Peyer's patch (tissue), 4 donors: ENCODE results near the gene ZNF783. TPM values are rescaled to one million over a fixed set of nuclear protein-coding genes. Genes with fewer than 3 reads are reported as not detected.
"Not testable (repeated sequence)": the region's sequence is repeated elsewhere in the genome, so short reads cannot be mapped to it uniquely, and the experiment has no call there.

ENCODE experiments used
- DNase-seq, 3 donors: peaks; one replicate each; pipeline ENCODE4 v3.0.0-alpha.2; 2017 to 2019
- H3K27ac ChIP-seq, 4 donors: fragments of 200-600 bp; sonication (generic); one replicate each; pipeline ENCODE4 v1.5.1; 2016 to 2019
- H3K27me3 ChIP-seq, 2 donors: fragments of 200-600 bp; sonication (generic); one replicate each; pipeline ENCODE4 v1.5.1; 2019
- H3K36me3 ChIP-seq, 3 donors: fragments of 200-600 bp; sonication (generic); one replicate each; pipeline ENCODE4 v1.5.1; 2016 to 2019
- H3K4me1 ChIP-seq, 4 donors: fragments of 200-600 bp; sonication (generic); one replicate each; pipeline ENCODE4 v1.5.1; 2016 to 2019
- H3K4me3 ChIP-seq, 4 donors: fragments of 200-600 bp; sonication (generic); 1 replicate in 3 of 4; 2 replicates in 1 of 4; pipeline ENCODE4 v1.5.1; 2016 to 2019; ENCODE audit warnings: mild to moderate bottlenecking in 1 of 4
- H3K9me3 ChIP-seq, 4 donors: fragments of 200-600 bp; sonication (generic); one replicate each; pipeline ENCODE4 v1.5.1; 2016 to 2019; ENCODE audit warnings: mild to moderate bottlenecking in 1 of 4
- POLR2A ChIP-seq, 2 donors: fragments of 450-650 bp; IDR thresholded peaks; one replicate each; pipeline ENCODE4 v1.5.1; 2017; ENCODE audit warnings: antibody characterized with exemption in 2 of 2, mild to moderate bottlenecking in 2 of 2, moderate library complexity in 2 of 2
- total RNA-seq, 4 donors: library from RNA; depleted of rRNA; stranded (reverse); fragments of >200 nt; gene quantifications; one replicate each; pipeline ENCODE4 v1.1.0, GENCODE V29; 2016
- TF ChIP-seq, protein P1 (sequence below), 6 experiments: fragments of 450-650 bp in 4 of 6; fragments of 200-600 bp in 2 of 6; sonication (generic) in 1 of 6; IDR thresholded peaks; one replicate each; pipeline ENCODE4 v1.5.1; 2017 to 2019; ENCODE audit warnings: antibody characterized with exemption in 6 of 6, mild to moderate bottlenecking in 3 of 6, moderate library complexity in 1 of 6

The ZNF783 gene
- total RNA-seq, 4 donors from 2014 or later: 10.7 to 86.6 (median 24.9) TPM

DNA sequence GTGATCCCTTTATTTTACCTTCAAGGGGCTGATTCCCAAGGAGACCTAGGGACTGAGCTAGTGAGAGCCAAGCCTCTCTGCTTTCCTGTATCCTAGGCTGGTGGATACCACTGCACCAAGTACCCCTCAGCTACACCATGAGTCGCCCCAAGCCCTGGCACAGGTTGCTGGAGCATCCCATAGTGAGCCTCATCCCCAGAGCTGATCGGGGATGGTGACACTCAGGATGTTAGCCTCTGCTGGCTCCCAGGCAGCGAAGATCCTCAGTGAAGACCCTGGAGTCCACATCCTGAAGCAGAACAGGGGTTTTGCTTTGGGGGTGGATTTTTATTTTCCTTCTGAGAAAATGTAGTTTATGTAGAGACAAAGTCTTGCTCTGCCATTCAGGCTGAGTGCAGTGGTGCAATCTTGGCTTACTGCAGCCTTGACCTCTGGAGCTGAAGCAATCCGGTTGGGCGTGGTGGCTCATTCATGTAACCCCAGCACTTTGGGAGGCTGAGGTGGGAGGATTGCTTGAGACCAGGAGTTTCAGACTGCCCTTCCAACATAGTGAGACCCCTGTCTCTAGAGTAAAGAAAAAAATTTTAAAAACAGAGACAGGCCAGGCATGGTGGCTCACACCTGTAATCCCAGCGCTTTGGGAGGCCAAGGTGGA lies 35.0 kb upstream of the ZNF783 start:
- peaks cover 0 to 5% (median 0%) of the 10 kb centered on the region in 4 donors for H3K4me1 ChIP-seq
- H3K27ac ChIP-seq: no peak overlapping the region
- DNase-seq: peak in 1 of 3 donors; percentile 52

DNA sequence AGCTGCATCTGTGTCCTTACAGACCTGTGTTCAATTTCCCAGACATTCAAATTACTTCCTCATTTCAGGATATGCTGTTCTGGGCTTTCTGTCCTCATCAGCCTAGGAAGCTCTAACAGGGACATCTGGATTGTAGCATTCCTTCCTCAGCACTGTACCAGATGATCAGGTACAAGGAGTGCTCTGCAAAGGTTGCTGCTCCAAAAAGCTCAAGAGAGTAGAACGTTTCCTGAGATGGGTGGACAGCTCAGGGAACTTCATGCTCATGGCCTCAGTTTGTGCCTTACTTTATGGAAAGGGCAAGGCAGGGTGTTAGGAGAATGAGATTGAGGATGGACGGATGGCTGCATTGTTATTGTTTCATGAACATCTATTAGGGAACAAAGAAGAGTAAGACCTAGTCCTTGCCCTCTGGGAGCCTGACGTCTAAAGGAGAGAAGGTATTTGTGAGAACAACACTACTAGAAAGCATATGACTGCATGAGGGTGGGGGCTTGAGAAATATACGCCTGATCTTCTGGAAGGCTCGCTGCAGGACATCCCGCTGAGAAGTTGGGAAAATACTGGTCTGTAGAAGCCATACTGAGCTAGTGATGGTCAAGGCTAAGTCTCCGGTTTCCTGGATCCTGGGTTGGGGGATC lies 33.0 kb upstream of the ZNF783 start:
- peaks cover 0 to 5% (median 0%) of the 10 kb centered on the region in 4 donors for H3K4me1 ChIP-seq
- TF ChIP-seq, protein P1, sequence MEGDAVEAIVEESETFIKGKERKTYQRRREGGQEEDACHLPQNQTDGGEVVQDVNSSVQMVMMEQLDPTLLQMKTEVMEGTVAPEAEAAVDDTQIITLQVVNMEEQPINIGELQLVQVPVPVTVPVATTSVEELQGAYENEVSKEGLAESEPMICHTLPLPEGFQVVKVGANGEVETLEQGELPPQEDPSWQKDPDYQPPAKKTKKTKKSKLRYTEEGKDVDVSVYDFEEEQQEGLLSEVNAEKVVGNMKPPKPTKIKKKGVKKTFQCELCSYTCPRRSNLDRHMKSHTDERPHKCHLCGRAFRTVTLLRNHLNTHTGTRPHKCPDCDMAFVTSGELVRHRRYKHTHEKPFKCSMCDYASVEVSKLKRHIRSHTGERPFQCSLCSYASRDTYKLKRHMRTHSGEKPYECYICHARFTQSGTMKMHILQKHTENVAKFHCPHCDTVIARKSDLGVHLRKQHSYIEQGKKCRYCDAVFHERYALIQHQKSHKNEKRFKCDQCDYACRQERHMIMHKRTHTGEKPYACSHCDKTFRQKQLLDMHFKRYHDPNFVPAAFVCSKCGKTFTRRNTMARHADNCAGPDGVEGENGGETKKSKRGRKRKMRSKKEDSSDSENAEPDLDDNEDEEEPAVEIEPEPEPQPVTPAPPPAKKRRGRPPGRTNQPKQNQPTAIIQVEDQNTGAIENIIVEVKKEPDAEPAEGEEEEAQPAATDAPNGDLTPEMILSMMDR (IDR thresholded peaks at IDR 0.05): no peak
- no peak for TF ChIP-seq POLR2A (IDR thresholded peaks at IDR 0.05)
- no peak overlapping the region for H3K27ac ChIP-seq
- no peaks in the 10 kb centered on the region for H3K27me3 ChIP-seq
- no peak overlapping the region for H3K4me3 ChIP-seq
- no peaks in the 10 kb centered on the region for H3K9me3 ChIP-seq
- peaks cover 0 to 21% (median 0%) of the 10 kb centered on the region in 3 donors for H3K36me3 ChIP-seq
- DNase-seq: no peak

More for the DNA sequence above, 35.0 kb upstream of the ZNF783 start:
- TF ChIP-seq, protein P1 (IDR thresholded peaks at IDR 0.05): no peak
- no peak for TF ChIP-seq POLR2A (IDR thresholded peaks at IDR 0.05)
- no peak overlapping the region for H3K4me3 ChIP-seq
- no peaks in the 10 kb centered on the region for H3K9me3 ChIP-seq
- H3K27me3 ChIP-seq: no peaks in the 10 kb centered on the region
- H3K36me3 ChIP-seq: peaks cover 0 to 38% (median 0%) of the 10 kb centered on the region in 3 donors

DNA sequence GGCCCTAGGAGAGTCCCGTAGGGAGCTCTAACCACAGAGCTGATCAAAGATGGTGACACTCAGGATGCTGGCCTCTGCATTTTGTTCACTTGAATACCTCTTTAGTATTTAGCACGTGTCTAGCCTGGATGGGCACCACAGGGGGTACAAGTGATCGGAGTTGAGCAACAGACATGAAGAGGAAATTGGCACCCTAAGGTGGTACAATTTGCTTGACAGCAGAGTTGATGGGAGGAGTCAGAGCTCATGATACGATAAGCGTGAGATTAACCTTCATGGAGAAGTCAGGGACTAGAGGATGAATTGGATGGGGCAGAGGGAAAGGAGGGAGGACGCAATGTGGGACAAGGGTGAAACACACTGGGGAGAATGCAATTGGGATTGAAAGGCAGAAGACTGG lies 32.5 kb upstream of the ZNF783 start:
- Histone ChIP-seq H3K4me3 (no peak overlapping the region), H3K27me3 (no peaks in the 10 kb centered on the region), H3K27ac (no peak overlapping the region), H3K4me1 (peaks cover 0 to 5% (median 0%) of the 10 kb centered on the region in 4 donors), H3K9me3 (no peaks in the 10 kb centered on the region), H3K36me3 (peaks cover 0 to 15% (median 0%) of the 10 kb centered on the region in 3 donors)
- no peak for DNase-seq
- TF ChIP-seq, protein P1 (IDR thresholded peaks at IDR 0.05): no peak
- no peak for TF ChIP-seq POLR2A (IDR thresholded peaks at IDR 0.05)

DNA sequence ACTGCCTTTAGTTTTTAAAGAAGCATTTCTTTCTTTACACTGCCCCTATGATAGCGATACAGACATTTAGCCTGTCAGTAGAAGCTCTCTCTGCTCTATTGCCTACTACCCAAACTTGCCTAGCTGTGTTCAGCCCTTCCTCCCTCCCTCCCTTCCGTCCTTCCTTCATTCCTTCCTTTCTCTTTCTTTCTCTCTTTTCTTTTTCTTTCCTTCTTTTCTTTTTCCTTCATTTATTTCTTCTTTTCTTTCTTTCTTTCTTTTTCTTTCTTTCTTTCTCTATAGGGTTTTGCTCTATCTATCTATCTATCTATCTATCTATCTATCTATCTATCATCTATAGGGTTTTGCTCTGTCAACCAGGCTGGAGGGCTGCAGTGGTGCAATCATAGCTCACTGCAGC lies 29.6 kb upstream of the ZNF783 start:
- TF ChIP-seq, protein P1 (IDR thresholded peaks at IDR 0.05): no peak
- TF ChIP-seq POLR2A (IDR thresholded peaks at IDR 0.05): no peak
- no peak overlapping the region for H3K4me3 ChIP-seq
- no peaks in the 10 kb centered on the region for H3K4me1 ChIP-seq
- DNase-seq: no peak
- no peaks in the 10 kb centered on the region for H3K27me3 ChIP-seq
- H3K9me3 ChIP-seq: no peaks in the 10 kb centered on the region
- H3K27ac ChIP-seq: no peak overlapping the region
- H3K36me3 ChIP-seq: no peaks in the 10 kb centered on the region

DNA sequence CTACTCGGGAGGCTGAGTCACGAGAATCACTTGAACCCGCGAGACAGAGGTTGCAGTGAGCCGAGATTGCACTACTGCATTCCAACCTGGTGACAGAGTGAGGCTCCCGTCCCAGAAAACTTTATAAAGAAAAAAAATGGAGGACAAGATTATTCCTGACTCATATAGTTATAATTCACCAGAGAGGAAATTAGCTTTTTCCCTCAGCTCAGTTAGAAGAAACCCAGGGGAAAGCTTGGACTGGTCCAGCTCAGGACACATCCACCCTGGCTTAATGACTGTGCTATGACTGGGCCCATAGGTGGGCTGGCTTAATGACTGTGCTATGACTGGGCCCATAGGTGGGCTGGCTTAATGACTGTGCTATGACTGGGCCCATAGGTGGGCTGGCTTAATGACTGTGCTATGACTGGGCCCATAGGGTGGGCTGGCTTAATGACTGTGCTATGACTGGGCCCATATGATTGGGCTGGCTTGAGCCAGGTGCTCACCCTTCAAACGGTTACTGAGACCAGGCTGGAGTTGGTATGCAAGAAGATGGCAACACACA lies 28.3 kb upstream of the ZNF783 start:
- H3K27me3 ChIP-seq, H3K27ac ChIP-seq, H3K36me3 ChIP-seq, H3K4me3 ChIP-seq, H3K4me1 ChIP-seq, DNase-seq, H3K9me3 ChIP-seq: not testable (repeated sequence)

DNA sequence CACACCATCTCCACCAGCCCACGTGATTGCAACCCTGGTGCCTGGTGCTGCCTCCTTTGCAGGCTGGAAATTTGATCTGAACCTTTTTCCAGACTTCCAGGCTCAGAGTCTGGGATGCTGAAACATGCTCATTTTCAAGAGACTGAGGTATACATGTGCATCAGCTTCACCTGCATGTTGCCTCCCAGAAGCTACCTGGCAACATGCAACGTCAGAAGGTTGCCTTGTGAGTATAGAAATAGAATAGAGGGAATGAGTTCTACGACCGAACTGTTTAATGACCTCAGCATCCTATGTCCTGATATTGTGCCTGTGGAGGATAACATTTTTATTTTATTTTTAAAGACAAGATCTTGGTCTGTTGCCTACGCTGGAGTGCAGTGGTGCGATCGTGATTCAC lies 24.5 kb upstream of the ZNF783 start:
- H3K27me3 ChIP-seq: no peaks in the 10 kb centered on the region
- no peak overlapping the region for H3K4me3 ChIP-seq
- H3K4me1 ChIP-seq: peaks cover 0 to 14% (median 5%) of the 10 kb centered on the region in 4 donors
- no peaks in the 10 kb centered on the region for H3K9me3 ChIP-seq
- H3K36me3 ChIP-seq: no peaks in the 10 kb centered on the region
- TF ChIP-seq, protein P1 (IDR thresholded peaks at IDR 0.05): no peak
- no peak for TF ChIP-seq POLR2A (IDR thresholded peaks at IDR 0.05)
- H3K27ac ChIP-seq: no peak overlapping the region
- no peak for DNase-seq
